CD4-positive, alpha-beta T cell treated with Interleukin-6 for 4 hours (primary cell): ENCODE measurements around the gene FAM53B.
"Not testable (repeated sequence)": the region's sequence is repeated elsewhere in the genome, so short reads cannot be mapped to it uniquely, and the experiment has no call there.

ENCODE experiments used
- DNase-seq: peaks from one replicate; pipeline ENCODE4 v3.0.0-alpha.2; 2020; ENCODE audit warnings: mixed read lengths

Gene FAM53B

GRCh38 chr10:124624466-124624865 lies 119.7 kb downstream of the FAM53B start:
- no peak for DNase-seq

GRCh38 chr10:124624006-124624405 lies 120.2 kb downstream of the FAM53B start:
- no peak for DNase-seq

DNA sequence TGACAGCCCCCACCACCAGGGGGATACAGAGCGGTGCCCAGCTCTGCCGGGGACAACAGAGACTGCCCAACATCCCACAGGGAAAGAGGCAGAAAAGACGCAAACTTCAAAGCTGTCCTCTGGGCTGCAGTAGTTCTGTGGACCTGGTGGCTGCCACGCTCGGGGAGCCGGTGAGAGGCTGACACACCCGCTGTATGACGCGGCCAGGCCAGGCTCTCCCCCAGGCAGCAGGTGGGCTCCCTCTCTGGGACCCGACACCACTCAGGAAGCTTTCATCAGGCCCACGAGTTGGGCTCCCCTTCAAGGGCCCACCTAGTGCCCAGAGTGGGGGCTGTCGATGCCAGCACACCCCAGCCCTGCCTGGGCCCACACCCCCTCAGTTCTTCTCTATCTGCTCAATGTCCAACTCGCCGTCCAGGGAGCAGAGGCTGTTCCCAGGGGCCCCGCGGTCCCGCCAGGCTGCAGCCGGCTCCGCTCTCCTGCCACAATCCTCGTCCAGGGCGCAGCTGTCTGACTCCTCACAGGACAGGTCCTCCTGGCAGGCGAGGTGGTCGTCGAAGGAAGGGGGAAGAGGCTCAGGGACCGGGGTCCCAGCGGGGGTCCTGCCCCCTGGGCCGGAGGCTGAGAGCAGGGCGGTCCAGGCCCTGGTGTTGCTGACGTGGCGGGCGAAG lies 121.2 kb downstream of the FAM53B start:
- DNase-seq: no peak

DNA sequence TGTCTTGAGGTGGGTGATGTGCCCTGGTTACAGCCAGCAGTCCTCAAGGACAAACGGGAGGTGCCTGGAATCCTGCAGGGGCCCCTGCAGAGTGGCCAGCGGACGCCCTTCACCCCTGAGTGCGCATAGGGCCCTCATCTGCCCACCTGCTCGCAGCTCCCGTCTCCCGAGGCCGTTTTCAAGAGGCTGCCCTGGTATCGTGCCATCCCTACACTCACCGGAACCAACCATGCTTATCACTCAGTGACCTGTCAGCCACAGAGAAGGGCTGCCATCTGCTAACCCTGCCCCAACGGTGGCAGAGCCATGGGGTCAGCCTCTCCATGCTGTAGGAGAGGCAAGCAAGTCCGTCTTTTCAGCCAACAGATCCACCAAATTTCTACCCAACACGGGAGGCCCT lies 122.0 kb downstream of the FAM53B start:
- no peak for DNase-seq

DNA sequence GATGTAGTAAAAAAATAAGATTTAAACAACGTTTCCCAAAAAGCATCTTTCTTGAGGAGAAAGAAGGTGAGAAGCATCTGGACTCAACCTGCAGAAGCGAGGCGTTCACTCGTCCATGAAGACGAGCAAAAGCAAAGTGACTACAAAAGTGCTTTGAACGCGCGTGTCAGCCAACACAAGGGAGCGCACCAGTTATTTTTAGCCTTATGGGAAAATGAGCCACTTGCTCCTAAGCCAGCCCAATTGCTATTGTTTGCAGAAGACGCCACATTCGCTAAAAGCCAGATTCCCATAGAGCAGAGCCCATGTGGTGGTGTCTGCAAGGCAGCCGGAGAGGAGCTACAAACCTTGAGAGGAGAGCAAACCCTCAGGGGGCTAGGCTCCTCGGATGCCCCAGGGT lies 122.5 kb downstream of the FAM53B start:
- no peak for DNase-seq

DNA sequence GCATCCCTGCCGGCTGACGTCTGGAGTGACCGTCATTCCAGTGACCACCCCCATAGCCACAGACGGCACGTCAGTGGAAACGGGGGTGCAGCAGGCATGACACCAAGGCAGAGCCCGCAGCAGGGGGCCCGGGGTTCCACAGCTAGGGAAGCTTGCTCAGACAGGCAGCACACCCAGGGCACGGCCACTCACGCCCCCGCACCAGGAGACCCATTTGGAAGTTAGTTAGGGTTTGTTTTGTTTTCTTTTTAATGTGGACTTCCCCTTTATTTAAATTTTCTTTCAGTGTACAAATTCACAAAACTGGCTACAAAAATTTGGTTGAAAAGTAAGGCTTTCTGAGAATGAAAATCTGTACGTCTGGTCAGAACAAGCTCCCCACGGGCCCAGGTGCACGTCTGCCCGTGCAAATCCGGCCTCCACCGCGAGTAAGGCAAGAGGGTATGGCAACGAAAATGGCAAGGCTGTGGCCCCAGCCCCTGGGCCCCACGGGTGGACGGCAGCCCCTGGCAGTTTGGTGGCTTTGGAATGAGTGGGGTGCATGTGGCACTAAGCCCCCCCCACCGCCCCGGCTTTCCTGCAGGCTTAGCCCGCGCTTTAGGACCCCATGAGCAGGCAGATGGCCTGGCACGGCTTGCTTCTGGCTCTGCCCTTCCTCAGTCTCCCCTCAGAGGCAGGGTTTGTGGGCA lies 124.2 kb downstream of the FAM53B start:
- no peak for DNase-seq

DNA sequence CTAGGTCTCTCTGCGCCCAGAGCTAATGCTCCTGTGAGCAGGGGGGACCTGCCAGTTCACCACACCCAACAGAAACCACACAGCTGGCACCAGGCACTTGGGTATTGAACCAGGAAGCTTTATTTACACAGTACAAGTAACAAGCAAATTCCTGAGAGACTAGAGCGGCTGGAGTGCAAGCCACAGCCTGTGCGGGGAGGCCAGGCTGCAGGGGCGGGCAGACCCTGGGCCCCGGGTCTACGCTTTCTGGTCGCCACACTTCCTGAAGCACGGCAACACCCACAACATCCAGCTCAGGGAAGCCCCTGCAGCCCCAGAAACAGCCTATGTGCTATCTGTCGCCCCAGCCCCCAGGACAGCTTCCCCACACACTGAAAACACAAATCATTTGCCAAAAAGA lies 125.0 kb downstream of the FAM53B start:
- DNase-seq: peak; percentile 29

- DNase-seq: no peak
Measured at GRCh38 chr10:124618470-124619073, 125.6 kb downstream of the FAM53B start.

DNA sequence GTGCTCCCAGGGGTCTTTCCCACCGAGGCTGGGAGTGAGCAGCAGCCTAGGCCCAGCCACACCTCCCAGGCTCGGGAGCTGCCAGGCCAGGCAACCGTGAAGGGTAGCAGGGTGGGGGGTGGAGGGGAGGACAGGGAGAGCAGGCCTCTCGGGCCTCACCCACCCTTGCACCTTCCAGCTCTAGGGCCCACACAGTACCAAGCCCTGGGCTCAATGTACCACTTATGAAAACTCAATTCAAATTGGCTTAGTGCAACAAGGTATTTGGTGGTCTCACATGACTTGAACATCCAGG lies 127.4 kb downstream of the FAM53B start:
- DNase-seq: no peak

DNA sequence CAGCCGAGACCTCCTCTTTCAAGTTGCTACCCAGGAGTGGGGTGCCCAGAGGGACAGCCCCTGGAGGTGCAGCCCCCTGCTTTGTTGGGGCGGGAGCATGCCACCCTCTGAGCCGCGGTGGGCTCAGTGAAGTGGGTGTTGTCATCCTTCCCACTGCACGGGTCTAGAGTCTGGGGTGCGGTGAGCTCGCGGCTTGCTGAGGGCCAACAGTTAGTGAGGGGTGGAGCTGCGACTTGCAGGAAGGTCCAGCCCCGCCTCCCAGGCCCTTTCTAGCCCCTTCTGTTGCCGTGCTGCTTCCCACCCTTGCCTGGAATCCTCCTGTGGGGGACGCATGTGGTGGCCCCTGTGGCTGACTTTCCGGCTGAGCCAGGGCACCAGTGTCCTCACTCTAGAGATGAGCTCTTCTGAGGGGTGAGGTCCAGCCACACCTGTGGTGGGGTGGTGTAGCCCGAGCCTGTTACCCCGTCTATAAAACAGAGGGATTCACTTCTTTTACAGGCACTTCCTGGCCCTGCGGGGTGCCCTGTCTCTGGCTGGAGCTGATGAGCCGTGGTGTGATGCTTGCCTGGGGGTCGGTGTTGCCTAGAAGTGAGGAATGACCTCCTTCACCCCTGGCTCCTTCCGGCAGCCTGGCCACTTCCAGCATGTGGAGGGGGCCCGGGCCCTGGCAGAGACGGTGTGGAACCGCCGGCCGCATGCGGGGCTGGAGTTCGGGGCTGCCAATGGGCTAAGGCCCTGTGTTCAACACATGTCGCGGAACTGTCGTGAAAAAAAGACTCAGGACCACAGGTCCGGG lies 127.9 kb downstream of the FAM53B start:
- DNase-seq: no peak

DNA sequence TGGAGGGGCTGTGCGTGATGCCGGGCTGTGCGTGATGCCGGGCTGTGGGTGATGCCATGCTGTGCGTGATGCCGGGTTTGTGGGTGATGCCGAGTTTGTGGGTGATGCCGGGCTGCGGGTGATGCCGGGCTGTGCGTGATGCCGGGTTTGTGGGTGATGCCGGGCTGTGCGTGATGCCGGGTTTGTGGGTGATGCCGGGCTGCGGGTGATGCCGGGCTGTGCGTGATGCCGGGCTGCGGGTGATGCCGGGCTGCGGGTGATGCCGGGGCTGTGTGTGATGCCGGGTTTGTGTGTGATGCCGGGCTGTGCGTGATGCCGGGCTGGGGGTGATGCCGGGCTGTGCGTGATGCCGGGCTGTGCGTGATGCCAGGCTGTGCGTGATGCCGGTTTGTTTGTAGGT lies 128.9 kb downstream of the FAM53B start:
- DNase-seq: no peak

- no peak for DNase-seq
Measured at GRCh38 chr10:124614003-124614659, 130.0 kb downstream of the FAM53B start.

DNA sequence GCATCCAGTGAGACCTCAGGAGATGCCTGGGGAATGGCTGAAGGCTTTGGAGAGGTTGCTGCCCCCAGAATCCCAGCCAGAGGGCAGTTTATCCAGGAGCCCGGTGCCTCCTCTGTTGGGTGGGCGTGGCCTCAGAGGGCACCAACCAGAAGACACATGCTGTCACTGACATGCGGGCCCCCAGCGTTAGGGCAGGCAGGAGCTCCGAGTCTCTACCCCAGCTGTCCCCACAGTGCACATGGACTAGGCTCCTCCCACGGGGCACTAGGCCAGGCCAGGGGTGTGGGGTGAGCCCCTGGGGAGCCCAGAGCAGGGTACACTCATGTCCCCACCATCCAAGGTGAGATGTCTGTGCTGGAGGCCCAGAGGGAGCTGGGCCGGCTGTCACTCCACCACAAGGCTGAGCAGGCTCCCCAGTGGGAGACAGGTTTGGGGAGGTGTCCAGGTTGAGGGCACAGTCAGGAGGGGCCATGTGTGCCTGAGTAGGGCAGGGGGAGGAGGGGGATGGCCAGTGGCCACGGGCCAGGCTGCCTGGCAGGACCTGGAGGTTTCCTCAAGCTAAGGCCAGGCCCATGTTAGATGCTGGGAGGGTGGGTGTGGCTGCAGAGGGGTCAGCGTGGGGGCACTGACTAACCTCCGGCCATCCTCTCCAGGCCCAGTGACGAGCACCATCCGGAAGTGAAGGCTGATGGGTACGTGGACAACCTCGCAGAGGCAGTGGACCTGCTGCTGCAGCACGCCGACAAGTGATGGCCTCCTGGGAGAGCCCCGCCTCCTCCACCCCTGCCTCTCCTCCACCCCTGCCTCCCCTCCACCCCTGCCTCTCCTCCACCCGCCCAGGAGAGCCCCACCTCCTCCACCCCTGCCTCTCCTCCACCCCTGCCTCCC lies 131.3 kb downstream of the FAM53B start:
- DNase-seq: peak; percentile 48

- DNase-seq: peak; percentile 67
Measured at GRCh38 chr10:124611738-124612137, 132.4 kb downstream of the FAM53B start.

DNA sequence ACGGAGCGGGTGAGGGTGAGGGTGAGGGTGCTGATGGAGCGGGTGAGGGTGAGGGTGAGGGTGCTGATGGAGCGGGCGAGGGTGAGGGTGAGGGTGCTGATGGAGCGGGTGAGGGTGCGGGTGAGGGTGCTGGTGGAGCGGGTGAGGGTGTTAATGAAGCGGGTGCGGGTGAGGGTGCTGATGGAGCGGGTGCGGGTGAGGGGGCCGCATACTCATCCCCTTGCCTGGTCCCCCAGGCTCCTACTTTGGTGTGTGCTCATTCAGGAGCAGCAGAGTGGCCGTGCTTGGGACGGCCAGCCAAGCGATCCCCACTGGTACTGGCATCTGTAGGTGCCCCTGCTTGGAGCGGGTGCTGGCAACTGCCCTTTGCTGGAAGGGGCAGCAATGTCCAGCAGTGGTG lies 133.3 kb downstream of the FAM53B start:
- not testable (repeated sequence) for DNase-seq

GRCh38 chr10:124610186-124610585 lies 134.0 kb downstream of the FAM53B start:
- DNase-seq: not testable (repeated sequence)

DNA sequence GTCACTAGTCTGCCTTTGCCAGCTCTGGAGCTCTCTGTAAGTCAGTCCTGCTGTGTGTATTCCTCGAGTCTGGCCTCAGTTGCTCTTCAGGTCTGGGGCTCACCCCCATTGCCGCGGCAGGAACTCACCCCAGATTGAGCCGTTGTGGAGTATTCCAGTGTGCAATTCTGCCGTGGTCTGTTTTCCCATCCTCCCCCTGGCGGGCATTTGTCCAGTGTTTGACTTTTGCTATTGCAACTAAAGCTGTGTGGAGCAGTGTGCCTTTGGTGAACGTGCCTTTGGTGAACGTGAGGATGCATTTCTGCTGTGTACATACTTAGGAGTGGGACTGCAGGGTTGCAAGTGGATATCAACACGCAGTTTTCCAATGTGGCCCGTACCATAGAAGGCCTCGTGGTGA lies 134.5 kb downstream of the FAM53B start:
- no peak for DNase-seq

DNA sequence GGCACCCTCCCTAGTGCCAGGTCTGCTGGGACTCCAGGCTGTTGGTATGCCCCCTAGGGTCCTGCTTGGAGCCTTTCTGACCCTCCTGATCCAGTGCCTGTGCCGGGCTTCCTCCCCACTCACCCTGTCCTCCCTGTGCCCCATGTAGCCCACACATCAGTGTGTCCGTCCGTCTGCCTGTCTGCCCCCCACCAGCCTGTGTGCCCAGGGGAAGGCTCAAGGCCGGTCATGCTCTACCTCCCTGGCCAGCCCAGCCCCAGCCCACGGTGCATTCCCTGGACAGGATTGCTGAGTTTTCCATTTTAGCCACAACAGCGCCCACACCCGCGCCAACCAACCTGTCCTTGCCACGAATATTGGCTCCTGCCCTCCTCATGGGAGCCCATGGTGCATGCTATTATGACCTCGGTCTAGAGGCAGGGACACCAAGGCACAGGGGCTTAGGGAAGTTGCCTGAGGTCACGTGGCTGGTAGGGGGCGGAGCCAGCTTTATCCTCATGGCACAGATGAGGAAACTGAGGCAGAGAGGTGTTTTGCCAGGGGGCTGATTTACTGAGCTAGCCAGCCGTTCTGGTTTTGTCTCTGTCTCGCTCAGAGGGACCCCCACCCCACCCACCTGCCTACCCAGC lies 136.0 kb downstream of the FAM53B start:
- DNase-seq: no peak

GRCh38 chr10:124607693-124608092 lies 136.5 kb downstream of the FAM53B start:
- DNase-seq: no peak

DNA sequence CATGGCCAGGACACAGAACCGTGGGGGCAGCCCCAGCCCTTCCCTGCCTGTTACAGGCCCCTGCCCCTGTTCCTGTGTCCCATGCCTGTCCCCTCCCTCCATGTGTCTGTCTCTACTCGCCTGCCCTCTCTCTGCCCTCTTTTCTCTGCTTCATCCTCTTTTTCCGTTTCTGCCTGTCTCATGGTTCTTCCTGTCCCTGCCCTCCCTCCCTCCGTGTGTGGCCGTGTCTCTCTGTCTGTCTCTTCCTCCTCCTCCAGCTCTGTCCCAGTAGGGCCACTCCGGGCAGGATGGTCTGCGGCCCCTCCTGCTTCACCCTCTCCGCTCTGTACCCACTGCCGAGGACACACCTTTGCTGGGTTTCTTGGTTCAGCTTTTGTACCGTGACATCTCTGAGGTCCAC lies 137.4 kb downstream of the FAM53B start:
- no peak for DNase-seq
